ENCODE data around the gene GTF2F1. TPM values are rescaled to one million over a fixed set of nuclear protein-coding genes. Genes with fewer than 3 reads are reported as not detected.

Gene GTF2F1
- total RNA-seq, 4 donors from 2014 or later, result 44.7 to 62.8 (median 51.4) TPM

- H3K27me3 ChIP-seq, result no peaks in the 10 kb centered on the region
- TF ChIP-seq POLR2A (IDR thresholded peaks at IDR 0.05) (no peak), EP300 (IDR thresholded peaks at IDR 0.05) (no peak), CTCF (IDR thresholded peaks at IDR 0.05) (peak in 3 of 4 experiments; percentile 52 to 63 (median 56))
- H3K27ac ChIP-seq, result peak overlapping the region in 3 of 4 donors; percentile 16 to 38 (median 22)
- H3K36me3 ChIP-seq, result peaks cover 0 to 90% of the 10 kb centered on the region in 2 donors
- H3K4me1 ChIP-seq, result peaks cover 0 to 62% (median 11%) of the 10 kb centered on the region in 3 donors
- 60 to 90% methylated on average over 1 to 2 of the region's 33 CpGs for WGBS, 2 donors (ENCODE audit: low coverage in 1 of 2)
- no peaks in the 10 kb centered on the region for H3K9me3 ChIP-seq
- no peak overlapping the region for H3K4me3 ChIP-seq
- ATAC-seq, result peak; percentile 64
Observed at GRCh38 chr19:6417713-6418561, 25.0 kb upstream of the GTF2F1 start.

DNA sequence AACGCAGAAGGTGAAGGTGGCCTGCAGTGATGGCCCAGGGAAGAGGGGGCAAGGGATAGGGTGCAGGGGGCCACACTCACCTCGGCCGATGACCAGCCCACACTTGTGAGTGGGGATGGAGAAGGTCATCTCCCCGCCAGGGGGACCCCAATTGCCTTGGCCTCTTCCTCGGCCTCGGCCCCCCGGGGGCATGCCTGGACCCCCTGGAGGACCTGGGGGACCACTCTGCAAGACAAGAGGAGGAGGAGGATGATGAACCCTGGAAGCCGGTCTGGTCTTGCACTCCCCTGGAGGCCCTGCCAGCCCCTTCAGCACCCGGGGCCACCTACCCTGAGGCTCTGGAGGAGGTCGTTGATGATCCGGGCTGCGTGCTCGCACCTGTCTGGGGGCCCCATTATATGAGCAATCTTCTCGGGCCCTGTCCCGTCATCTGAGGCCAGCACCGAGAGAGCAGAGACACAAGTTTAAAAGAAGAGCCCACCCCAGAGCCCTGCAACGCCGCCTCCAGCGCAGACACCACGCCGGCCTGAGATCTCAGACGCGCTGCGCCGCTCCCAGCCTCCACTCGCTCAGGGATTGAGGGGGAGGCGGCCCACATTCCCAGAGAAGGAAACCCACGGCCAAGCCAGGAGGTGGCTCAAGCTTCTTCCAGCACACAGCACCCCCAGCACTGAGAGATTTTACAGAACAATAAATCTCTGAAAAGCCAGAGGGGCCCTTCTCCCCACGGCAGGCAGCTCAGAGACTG is 23.9 kb upstream of the GTF2F1 start:
- peaks cover 0 to 62% (median 2%) of the 10 kb centered on the region in 3 donors for H3K4me1 ChIP-seq
- WGBS, 2 donors (ENCODE audit: low coverage in 1 of 2), result 60% methylated on average over 1 of the region's 29 CpGs; no CpG with 5 or more reads in 1 of the 2 donors
- ATAC-seq, result no peak
- H3K4me3 ChIP-seq, result no peak overlapping the region
- no peaks in the 10 kb centered on the region for H3K27me3 ChIP-seq
- peak overlapping the region in 3 of 4 donors; percentile 16 to 38 (median 22) for H3K27ac ChIP-seq
- H3K36me3 ChIP-seq, result peaks cover 0 to 86% of the 10 kb centered on the region in 2 donors
- H3K9me3 ChIP-seq, result no peaks in the 10 kb centered on the region
- no peak for TF ChIP-seq POLR2AphosphoS5 (IDR thresholded peaks at IDR 0.05)
- TF ChIP-seq EP300 (IDR thresholded peaks at IDR 0.05), result no peak
- TF ChIP-seq POLR2A (IDR thresholded peaks at IDR 0.05), result no peak
- TF ChIP-seq CTCF (IDR thresholded peaks at IDR 0.05), result no peak

DNA sequence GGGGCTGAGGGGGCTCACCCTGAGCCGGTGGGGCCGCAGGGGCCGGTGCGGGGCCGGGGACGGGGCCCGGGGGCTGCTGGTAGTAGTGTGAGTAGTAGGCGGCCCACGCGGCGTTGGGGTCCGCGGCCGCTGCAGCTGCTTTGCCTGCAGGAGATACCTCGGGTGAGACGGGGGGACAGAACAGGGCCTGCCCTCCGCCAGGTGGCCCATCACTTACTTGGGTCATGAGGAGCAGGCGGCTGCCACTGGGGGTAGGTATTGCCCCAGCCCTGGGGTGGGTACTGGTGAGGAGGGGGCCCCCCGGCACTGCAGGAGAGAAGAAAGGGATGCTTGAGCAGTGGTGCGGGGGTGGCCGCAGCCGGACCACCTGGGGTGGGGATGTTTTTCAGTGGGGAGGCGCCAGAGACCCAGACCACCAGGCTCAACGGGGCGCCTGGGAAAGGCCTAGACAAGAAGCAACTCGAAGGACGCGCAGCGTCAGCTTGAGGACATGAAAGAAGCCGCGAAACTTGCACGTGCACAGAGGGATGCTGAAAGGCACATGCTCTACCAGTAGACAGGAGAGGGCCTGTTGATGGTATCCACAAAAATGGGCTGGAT is 22.7 kb upstream of the GTF2F1 start:
- Histone ChIP-seq H3K4me1 (peaks cover 0 to 50% (median 0%) of the 10 kb centered on the region in 3 donors), H3K4me3 (no peak overlapping the region), H3K36me3 (peaks cover 0 to 74% of the 10 kb centered on the region in 2 donors), H3K9me3 (no peaks in the 10 kb centered on the region), H3K27ac (no peak overlapping the region), H3K27me3 (no peaks in the 10 kb centered on the region)
- TF ChIP-seq CTCF (IDR thresholded peaks at IDR 0.05), result no peak
- ATAC-seq, result no peak
- WGBS, 2 donors (ENCODE audit: low coverage in 1 of 2), result 89 to 92% methylated on average over 3 to 5 of the region's 32 CpGs

DNA sequence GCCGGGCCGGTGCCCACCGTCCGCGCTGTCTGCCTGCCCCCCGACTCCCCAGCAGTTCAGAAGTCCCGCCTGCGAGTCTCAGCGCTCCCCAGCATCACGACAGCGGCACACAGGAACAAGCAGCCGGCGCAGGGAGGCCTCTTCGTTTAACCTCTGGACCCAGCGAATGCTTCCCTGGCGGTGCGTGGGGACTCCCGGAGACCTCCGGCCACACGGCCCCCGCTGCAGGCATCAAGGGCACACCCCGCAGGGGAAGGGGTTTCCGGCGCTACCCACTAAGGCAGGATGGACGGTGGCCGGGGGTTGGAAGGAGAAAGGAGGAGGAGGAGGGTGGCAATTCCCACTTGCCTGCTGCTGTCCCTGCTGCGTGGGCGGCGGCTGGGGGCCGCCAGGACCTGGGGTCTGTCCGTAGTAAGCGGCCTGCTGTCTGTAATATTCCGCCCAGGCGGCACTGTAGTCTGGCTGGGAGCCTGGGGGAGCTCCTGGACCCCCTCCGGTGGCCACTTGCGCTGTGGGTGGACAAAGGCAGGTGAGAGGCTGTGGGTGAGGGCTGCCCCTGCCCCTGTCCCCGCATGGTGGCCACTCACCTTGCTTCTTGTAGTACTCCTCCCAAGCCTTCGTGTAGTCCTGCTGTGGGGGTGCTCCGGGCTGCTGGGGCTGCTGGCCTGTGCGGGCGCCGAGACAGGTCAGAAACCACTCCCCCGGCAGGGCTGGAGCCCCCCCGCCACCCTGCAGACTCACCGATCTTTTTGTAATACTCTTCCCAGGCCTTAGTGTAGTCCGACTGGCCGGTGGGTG is 22.0 kb upstream of the GTF2F1 start:
- H3K27me3 ChIP-seq, result no peaks in the 10 kb centered on the region
- ATAC-seq, result no peak
- no peak overlapping the region for H3K27ac ChIP-seq
- H3K36me3 ChIP-seq, result peaks cover 0 to 67% of the 10 kb centered on the region in 2 donors
- no peak overlapping the region for H3K4me3 ChIP-seq
- no peaks in the 10 kb centered on the region for H3K9me3 ChIP-seq
- TF ChIP-seq EP300 (IDR thresholded peaks at IDR 0.05) (no peak), CTCF (IDR thresholded peaks at IDR 0.05) (no peak), POLR2AphosphoS5 (IDR thresholded peaks at IDR 0.05) (no peak), POLR2A (IDR thresholded peaks at IDR 0.05) (no peak)
- WGBS, 2 donors (ENCODE audit: low coverage in 1 of 2), result 83 to 92% methylated on average over 8 to 18 of the region's 47 CpGs
- H3K4me1 ChIP-seq, result peaks cover 0 to 44% (median 0%) of the 10 kb centered on the region in 3 donors

Measured in gastroesophageal sphincter (tissue), 4 donors.